ENCODE data around the gene KCNJ9. TPM values are rescaled to one million over a fixed set of nuclear protein-coding genes. Genes with fewer than 3 reads are reported as not detected.

KCNJ9 gene
- total and polyA plus RNA-seq, 2 experiments from 2014 or later = 0.24 to 0.34 TPM

DNA sequence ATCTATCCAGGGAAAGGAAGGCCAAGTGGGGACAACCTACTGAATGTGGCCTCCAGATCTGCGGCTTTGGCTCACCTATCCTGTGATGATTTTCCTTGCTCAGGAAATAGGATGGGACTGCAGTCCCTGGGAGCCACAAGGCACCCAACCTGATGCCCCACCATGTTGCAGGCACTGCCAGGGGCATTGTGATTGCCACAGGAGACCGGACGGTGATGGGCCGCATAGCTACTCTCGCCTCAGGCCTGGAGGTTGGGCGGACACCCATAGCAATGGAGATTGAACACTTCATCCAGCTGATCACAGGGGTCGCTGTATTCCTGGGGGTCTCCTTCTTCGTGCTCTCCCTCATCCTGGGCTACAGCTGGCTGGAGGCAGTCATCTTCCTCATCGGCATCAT is 46.0 kb downstream of the KCNJ9 start:
- H3K27ac Mint-ChIP-seq = no peak overlapping the region
- peaks cover 1% of the 10 kb centered on the region for H3K27me3 Mint-ChIP-seq (ENCODE audit: insufficient read depth, low read depth, poor library complexity)
- no peaks in the 10 kb centered on the region for H3F3A ChIP-seq (replicated peaks; ENCODE audit: low read depth)
- peaks cover 16% of the 10 kb centered on the region for H3K4me1 Mint-ChIP-seq
- H3K36me3 Mint-ChIP-seq (ENCODE audit: low read depth) = peaks cover 92% of the 10 kb centered on the region
- H2AFZ ChIP-seq = no peak overlapping the region
- no peak overlapping the region for H3K4me2 ChIP-seq
- no peak overlapping the region for H3K27ac ChIP-seq (ENCODE audit: low read depth)
- H3K4me1 ChIP-seq (ENCODE audit: insufficient read depth) = no peaks in the 10 kb centered on the region
- TF ChIP-seq POLR2AphosphoS5 (IDR thresholded peaks at IDR 0.05; ENCODE audit: low read depth) = no peak
- no peak for TF ChIP-seq EZH2phosphoT487 (IDR thresholded peaks at IDR 0.05; ENCODE audit: unreplicated experiment)
- TF ChIP-seq, protein P1, sequence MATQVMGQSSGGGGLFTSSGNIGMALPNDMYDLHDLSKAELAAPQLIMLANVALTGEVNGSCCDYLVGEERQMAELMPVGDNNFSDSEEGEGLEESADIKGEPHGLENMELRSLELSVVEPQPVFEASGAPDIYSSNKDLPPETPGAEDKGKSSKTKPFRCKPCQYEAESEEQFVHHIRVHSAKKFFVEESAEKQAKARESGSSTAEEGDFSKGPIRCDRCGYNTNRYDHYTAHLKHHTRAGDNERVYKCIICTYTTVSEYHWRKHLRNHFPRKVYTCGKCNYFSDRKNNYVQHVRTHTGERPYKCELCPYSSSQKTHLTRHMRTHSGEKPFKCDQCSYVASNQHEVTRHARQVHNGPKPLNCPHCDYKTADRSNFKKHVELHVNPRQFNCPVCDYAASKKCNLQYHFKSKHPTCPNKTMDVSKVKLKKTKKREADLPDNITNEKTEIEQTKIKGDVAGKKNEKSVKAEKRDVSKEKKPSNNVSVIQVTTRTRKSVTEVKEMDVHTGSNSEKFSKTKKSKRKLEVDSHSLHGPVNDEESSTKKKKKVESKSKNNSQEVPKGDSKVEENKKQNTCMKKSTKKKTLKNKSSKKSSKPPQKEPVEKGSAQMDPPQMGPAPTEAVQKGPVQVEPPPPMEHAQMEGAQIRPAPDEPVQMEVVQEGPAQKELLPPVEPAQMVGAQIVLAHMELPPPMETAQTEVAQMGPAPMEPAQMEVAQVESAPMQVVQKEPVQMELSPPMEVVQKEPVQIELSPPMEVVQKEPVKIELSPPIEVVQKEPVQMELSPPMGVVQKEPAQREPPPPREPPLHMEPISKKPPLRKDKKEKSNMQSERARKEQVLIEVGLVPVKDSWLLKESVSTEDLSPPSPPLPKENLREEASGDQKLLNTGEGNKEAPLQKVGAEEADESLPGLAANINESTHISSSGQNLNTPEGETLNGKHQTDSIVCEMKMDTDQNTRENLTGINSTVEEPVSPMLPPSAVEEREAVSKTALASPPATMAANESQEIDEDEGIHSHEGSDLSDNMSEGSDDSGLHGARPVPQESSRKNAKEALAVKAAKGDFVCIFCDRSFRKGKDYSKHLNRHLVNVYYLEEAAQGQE (IDR thresholded peaks at IDR 0.05; ENCODE audit: unreplicated experiment) = no peak
- no peak for TF ChIP-seq CREB1 (CRISPR knock-in tag; IDR thresholded peaks at IDR 0.05; ENCODE audit: low read depth)
- no peak for TF ChIP-seq ZNF331 (CRISPR knock-in tag; IDR thresholded peaks at IDR 0.05; ENCODE audit: low read depth)
- no peak for TF ChIP-seq JUNB (IDR thresholded peaks at IDR 0.05; ENCODE audit: unreplicated experiment)
- TF ChIP-seq NANOG (IDR thresholded peaks at IDR 0.05; ENCODE audit: borderline replicate concordance) = no peak
- TF ChIP-seq, protein P2, sequence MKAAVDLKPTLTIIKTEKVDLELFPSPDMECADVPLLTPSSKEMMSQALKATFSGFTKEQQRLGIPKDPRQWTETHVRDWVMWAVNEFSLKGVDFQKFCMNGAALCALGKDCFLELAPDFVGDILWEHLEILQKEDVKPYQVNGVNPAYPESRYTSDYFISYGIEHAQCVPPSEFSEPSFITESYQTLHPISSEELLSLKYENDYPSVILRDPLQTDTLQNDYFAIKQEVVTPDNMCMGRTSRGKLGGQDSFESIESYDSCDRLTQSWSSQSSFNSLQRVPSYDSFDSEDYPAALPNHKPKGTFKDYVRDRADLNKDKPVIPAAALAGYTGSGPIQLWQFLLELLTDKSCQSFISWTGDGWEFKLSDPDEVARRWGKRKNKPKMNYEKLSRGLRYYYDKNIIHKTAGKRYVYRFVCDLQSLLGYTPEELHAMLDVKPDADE (IDR thresholded peaks at IDR 0.05) = no peak
- no peak for TF ChIP-seq ZNF114 (CRISPR knock-in tag; IDR thresholded peaks at IDR 0.05)
- H3K27me3 ChIP-seq (ENCODE audit: insufficient read depth) = no peaks in the 10 kb centered on the region
- H3K36me3 ChIP-seq (ENCODE audit: insufficient read depth) = no peaks in the 10 kb centered on the region
- no peaks in the 10 kb centered on the region for H3K79me2 ChIP-seq (replicated peaks; ENCODE audit: insufficient read depth)
- H3K4me3 ChIP-seq = no peak overlapping the region
- H3K9me2 ChIP-seq (ENCODE audit: insufficient read depth) = no peaks in the 10 kb centered on the region
- no peak overlapping the region for H3K4me3 Mint-ChIP-seq
- DNase-seq (ENCODE audit: low spot score) = no peak
- no peak for ATAC-seq
- no peaks in the 10 kb centered on the region for H3K9me3 Mint-ChIP-seq
- no peaks in the 10 kb centered on the region for H4K20me1 ChIP-seq (replicated peaks; ENCODE audit: insufficient read depth)

DNA sequence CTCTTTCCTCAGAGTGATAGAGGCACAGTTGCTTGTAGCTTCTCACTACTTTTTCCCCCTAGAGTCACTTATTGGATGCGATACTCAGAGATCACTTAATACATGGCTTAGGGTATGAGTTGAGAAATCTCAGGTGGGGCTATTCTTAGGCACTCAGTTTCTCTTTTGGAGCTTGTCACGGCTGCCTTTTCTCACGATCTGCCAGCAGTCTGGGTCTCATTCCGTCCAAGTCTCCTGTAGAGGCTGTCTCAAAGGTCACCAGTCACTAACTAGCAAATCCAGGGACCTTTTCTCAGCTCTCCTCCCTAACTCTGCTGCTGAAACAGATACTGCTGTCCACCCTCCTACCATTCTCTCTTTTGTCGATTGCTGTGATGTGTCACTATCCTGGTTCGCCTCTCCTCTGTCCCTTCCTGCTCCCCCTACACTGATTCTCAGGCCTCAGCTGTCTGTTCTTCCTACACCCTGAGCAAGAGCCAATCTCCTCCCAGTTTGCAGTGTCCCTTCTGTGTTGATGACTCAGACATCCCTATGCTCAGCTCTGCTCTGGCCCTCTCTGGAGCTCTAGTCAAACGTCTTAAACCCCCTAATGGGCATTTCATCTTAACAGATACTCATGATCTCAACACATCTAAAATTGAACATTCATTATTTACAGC is 46.7 kb downstream of the KCNJ9 start:
- Histone ChIP-seq H3K27ac (ENCODE audit: low read depth) (no peak overlapping the region), H3K9me2 (ENCODE audit: insufficient read depth) (no peaks in the 10 kb centered on the region), H3K27me3 (ENCODE audit: insufficient read depth) (no peaks in the 10 kb centered on the region), H3K36me3 (ENCODE audit: insufficient read depth) (no peaks in the 10 kb centered on the region), H4K20me1 (replicated peaks; ENCODE audit: insufficient read depth) (no peaks in the 10 kb centered on the region), H3K4me2 (no peak overlapping the region), H3K4me3 (no peak overlapping the region), H3K4me1 (ENCODE audit: insufficient read depth) (no peaks in the 10 kb centered on the region), H2AFZ (no peak overlapping the region), H3K79me2 (replicated peaks; ENCODE audit: insufficient read depth) (no peaks in the 10 kb centered on the region), H3F3A (replicated peaks; ENCODE audit: low read depth) (no peaks in the 10 kb centered on the region)
- no peak for ATAC-seq
- DNase-seq (ENCODE audit: low spot score) = no peak
- H3K4me1 Mint-ChIP-seq = peaks cover 16% of the 10 kb centered on the region
- no peaks in the 10 kb centered on the region for H3K9me3 Mint-ChIP-seq
- no peak overlapping the region for H3K27ac Mint-ChIP-seq
- peaks cover 1% of the 10 kb centered on the region for H3K27me3 Mint-ChIP-seq (ENCODE audit: insufficient read depth, low read depth, poor library complexity)
- H3K4me3 Mint-ChIP-seq = no peak overlapping the region
- peaks cover 90% of the 10 kb centered on the region for H3K36me3 Mint-ChIP-seq (ENCODE audit: low read depth)
- TF ChIP-seq JUNB (IDR thresholded peaks at IDR 0.05; ENCODE audit: unreplicated experiment) = no peak
- TF ChIP-seq EZH2phosphoT487 (IDR thresholded peaks at IDR 0.05; ENCODE audit: unreplicated experiment) = no peak
- TF ChIP-seq ZNF114 (CRISPR knock-in tag; IDR thresholded peaks at IDR 0.05) = no peak
- no peak for TF ChIP-seq EZH2 (IDR thresholded peaks at IDR 0.05; ENCODE audit: low read depth, unreplicated experiment)
- TF ChIP-seq, protein P3, sequence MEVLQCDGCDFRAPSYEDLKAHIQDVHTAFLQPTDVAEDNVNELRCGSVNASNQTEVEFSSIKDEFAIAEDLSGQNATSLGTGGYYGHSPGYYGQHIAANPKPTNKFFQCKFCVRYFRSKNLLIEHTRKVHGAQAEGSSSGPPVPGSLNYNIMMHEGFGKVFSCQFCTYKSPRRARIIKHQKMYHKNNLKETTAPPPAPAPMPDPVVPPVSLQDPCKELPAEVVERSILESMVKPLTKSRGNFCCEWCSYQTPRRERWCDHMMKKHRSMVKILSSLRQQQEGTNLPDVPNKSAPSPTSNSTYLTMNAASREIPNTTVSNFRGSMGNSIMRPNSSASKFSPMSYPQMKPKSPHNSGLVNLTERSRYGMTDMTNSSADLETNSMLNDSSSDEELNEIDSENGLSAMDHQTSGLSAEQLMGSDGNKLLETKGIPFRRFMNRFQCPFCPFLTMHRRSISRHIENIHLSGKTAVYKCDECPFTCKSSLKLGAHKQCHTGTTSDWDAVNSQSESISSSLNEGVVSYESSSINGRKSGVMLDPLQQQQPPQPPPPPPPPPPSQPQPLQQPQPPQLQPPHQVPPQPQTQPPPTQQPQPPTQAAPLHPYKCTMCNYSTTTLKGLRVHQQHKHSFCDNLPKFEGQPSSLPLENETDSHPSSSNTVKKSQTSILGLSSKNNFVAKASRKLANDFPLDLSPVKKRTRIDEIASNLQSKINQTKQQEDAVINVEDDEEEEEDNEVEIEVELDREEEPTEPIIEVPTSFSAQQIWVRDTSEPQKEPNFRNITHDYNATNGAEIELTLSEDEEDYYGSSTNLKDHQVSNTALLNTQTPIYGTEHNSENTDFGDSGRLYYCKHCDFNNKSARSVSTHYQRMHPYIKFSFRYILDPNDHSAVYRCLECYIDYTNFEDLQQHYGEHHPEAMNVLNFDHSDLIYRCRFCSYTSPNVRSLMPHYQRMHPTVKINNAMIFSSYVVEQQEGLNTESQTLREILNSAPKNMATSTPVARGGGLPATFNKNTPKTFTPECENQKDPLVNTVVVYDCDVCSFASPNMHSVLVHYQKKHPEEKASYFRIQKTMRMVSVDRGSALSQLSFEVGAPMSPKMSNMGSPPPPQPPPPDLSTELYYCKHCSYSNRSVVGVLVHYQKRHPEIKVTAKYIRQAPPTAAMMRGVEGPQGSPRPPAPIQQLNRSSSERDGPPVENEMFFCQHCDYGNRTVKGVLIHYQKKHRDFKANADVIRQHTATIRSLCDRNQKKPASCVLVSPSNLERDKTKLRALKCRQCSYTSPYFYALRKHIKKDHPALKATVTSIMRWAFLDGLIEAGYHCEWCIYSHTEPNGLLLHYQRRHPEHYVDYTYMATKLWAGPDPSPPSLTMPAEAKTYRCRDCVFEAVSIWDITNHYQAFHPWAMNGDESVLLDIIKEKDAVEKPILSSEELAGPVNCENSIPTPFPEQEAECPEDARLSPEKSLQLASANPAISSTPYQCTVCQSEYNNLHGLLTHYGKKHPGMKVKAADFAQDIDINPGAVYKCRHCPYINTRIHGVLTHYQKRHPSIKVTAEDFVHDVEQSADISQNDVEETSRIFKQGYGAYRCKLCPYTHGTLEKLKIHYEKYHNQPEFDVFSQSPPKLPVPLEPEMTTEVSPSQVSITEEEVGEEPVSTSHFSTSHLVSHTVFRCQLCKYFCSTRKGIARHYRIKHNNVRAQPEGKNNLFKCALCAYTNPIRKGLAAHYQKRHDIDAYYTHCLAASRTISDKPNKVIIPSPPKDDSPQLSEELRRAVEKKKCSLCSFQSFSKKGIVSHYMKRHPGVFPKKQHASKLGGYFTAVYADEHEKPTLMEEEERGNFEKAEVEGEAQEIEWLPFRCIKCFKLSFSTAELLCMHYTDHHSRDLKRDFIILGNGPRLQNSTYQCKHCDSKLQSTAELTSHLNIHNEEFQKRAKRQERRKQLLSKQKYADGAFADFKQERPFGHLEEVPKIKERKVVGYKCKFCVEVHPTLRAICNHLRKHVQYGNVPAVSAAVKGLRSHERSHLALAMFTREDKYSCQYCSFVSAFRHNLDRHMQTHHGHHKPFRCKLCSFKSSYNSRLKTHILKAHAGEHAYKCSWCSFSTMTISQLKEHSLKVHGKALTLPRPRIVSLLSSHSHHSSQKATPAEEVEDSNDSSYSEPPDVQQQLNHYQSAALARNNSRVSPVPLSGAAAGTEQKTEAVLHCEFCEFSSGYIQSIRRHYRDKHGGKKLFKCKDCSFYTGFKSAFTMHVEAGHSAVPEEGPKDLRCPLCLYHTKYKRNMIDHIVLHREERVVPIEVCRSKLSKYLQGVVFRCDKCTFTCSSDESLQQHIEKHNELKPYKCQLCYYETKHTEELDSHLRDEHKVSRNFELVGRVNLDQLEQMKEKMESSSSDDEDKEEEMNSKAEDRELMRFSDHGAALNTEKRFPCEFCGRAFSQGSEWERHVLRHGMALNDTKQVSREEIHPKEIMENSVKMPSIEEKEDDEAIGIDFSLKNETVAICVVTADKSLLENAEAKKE (CRISPR knock-in tag; IDR thresholded peaks at IDR 0.05) = no peak
